ENCODE measurements around the gene CDX2. TPM values are rescaled to one million over a fixed set of nuclear protein-coding genes. Genes with fewer than 3 reads are reported as not detected.

Gene CDX2
- total and polyA plus RNA-seq, 9 of the 15 experiments (the other 6 are each of a cell fraction or from before 2014, with no cell fraction given) = 0.04 TPM; not detected in 8

DNA sequence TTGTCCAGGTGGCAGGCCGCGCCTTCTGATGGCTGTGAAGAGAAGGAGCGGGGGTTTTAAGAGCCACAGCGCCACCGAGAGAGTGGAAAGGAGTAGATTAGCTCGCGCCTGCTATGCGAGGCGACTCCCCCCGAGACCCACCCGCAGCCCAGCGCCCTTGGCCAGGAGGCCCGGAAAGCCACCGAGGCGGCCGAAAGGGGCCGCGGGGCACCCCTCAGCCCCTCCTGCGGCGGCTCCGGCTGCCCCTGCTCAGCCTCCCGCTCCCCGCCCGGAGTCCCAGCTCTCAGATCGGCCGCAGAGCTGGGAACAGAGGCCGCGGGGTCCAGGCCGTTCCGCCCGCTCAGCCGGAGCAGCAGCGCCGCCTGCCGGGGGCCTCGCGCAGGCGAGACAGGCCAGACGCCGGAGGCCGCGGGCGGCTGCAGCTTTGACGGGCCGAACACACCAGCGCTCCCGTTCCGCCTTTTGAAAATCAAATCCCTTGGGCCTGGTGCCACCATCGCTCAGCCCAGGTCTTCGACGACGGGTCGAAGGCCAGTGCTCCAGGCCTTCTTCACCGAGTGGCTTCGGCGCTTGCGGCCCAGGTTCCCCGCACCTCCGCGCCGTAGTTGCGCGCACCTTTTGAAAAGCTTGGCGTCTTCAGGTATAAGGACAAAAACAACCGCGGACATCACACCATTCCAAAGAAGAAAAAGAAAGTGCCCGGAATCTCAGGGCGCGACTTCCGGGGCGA lies 15.3 kb downstream of the CDX2 start:
- Histone ChIP-seq H3K4me3 (no peak overlapping the region), H3K9me1 (ENCODE audit: control insufficient read depth, insufficient read depth, low read length) (no peaks in the 10 kb centered on the region), H3K9me3 (replicated peaks; ENCODE audit: control insufficient read depth, insufficient read depth, low read depth, low read length) (no peaks in the 10 kb centered on the region), H3K4me2 (ENCODE audit: insufficient read depth, low read length) (no peak overlapping the region), H3K79me2 (ENCODE audit: control insufficient read depth, insufficient read depth, low read length) (no peaks in the 10 kb centered on the region), H3K27ac (ENCODE audit: extremely low read depth, low read depth, low read length) (no peak overlapping the region), H2AFZ (ENCODE audit: low read depth, low read length) (peak overlapping the region; percentile 40; the same call in 1 of the 2 replicates), H3K27me3 (ENCODE audit: control insufficient read depth in 2 of 2, insufficient read depth in 2 of 2, low read length in 2 of 2) (peaks cover 2 to 9% of the 10 kb centered on the region in 2 experiments; a peak in 1 of 5 replicates), H3K9ac (ENCODE audit: insufficient read depth in 1 of 2, low read depth in 2 of 2, low read length in 2 of 2) (no peak overlapping the region), H3K36me3 (ENCODE audit: control insufficient read depth, insufficient read depth, low read length) (no peaks in the 10 kb centered on the region), H3K4me1 (replicated peaks in 1 of 2; ENCODE audit: control insufficient read depth in 2 of 2, insufficient read depth in 2 of 2, low read length in 2 of 2) (peaks cover 0 to 13% of the 10 kb centered on the region in 2 experiments; a peak in 2 of 5 replicates), H4K20me1 (replicated peaks; ENCODE audit: control insufficient read depth, insufficient read depth, low read length) (no peaks in the 10 kb centered on the region)
- intact Hi-C loops (cut with micrococcal nuclease) = loop anchor here (5.0 kb wide), 1 partner anchor 122 kb away; no protein-coding TSS in a partner anchor
- in situ Hi-C loops (cut with MboI) = loop anchor here (25.0 kb wide), 1 partner anchor 442 kb away; no protein-coding TSS in a partner anchor
- DNase-seq (ENCODE audit: extremely low read depth in 1 of 4, low spot score in 3 of 4) (peak; percentile 55 to 66 (median 57)), ATAC-seq (peak; percentile 99), FAIRE-seq (no peak)
- no TSS peak for BruUV-seq (replicated peaks)
- CTCF ChIA-PET (ENCODE audit: low intra/inter-chr PET ratio) = interaction anchor here (0.9 to 1.5 kb wide), 2 partner anchors 85 to 591 kb away, joined by 3 to 8 read pairs; no protein-coding TSS in a partner anchor
- POLR2A ChIA-PET = no interaction called here
- 25% methylated on average over 26 of the region's 71 CpGs for WGBS (ENCODE audit: insufficient coverage, low coverage, missing lambda C conversion rate)
- TF ChIP-seq, protein P1, sequence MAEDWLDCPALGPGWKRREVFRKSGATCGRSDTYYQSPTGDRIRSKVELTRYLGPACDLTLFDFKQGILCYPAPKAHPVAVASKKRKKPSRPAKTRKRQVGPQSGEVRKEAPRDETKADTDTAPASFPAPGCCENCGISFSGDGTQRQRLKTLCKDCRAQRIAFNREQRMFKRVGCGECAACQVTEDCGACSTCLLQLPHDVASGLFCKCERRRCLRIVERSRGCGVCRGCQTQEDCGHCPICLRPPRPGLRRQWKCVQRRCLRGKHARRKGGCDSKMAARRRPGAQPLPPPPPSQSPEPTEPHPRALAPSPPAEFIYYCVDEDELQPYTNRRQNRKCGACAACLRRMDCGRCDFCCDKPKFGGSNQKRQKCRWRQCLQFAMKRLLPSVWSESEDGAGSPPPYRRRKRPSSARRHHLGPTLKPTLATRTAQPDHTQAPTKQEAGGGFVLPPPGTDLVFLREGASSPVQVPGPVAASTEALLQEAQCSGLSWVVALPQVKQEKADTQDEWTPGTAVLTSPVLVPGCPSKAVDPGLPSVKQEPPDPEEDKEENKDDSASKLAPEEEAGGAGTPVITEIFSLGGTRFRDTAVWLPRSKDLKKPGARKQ (CRISPR knock-in tag; IDR thresholded peaks at IDR 0.05) = peak; percentile 70; the same call in 1 of the 2 replicates
- TF ChIP-seq, protein P2, sequence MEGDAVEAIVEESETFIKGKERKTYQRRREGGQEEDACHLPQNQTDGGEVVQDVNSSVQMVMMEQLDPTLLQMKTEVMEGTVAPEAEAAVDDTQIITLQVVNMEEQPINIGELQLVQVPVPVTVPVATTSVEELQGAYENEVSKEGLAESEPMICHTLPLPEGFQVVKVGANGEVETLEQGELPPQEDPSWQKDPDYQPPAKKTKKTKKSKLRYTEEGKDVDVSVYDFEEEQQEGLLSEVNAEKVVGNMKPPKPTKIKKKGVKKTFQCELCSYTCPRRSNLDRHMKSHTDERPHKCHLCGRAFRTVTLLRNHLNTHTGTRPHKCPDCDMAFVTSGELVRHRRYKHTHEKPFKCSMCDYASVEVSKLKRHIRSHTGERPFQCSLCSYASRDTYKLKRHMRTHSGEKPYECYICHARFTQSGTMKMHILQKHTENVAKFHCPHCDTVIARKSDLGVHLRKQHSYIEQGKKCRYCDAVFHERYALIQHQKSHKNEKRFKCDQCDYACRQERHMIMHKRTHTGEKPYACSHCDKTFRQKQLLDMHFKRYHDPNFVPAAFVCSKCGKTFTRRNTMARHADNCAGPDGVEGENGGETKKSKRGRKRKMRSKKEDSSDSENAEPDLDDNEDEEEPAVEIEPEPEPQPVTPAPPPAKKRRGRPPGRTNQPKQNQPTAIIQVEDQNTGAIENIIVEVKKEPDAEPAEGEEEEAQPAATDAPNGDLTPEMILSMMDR (IDR thresholded peaks at IDR 0.05 in 2 of 3, conservative IDR thresholded peaks at IDR 0.05 in 1 of 3; ENCODE audit: insufficient read depth in 2 of 3, low read depth in 1 of 3, low read length in 3 of 3) = peak; percentile 63 to 87 (median 68)
- TF ChIP-seq STAG1 (CRISPR knock-in tag; IDR thresholded peaks at IDR 0.05; ENCODE audit: borderline replicate concordance) (peak; percentile 50; the same call in 1 of the 2 replicates), PHF20 (IDR thresholded peaks at IDR 0.05; ENCODE audit: partially characterized antibody) (no peak), RAD21 (CRISPR knock-in tag; conservative IDR thresholded peaks at IDR 0.05 in 1 of 2, IDR thresholded peaks at IDR 0.05 in 1 of 2) (peak; percentile 29 to 61; a peak in 3 of 4 replicates), RB1 (IDR thresholded peaks at IDR 0.05; ENCODE audit: low read depth) (0 out of 2 replicates have a peak, but pooled peaks have one; percentile 37), ADNP (tag; IDR thresholded peaks at IDR 0.05) (no peak), ZFX (CRISPR knock-in tag; IDR thresholded peaks at IDR 0.05) (peak; percentile 33; the same call in 1 of the 2 replicates)
- TF ChIP-seq, protein P3, sequence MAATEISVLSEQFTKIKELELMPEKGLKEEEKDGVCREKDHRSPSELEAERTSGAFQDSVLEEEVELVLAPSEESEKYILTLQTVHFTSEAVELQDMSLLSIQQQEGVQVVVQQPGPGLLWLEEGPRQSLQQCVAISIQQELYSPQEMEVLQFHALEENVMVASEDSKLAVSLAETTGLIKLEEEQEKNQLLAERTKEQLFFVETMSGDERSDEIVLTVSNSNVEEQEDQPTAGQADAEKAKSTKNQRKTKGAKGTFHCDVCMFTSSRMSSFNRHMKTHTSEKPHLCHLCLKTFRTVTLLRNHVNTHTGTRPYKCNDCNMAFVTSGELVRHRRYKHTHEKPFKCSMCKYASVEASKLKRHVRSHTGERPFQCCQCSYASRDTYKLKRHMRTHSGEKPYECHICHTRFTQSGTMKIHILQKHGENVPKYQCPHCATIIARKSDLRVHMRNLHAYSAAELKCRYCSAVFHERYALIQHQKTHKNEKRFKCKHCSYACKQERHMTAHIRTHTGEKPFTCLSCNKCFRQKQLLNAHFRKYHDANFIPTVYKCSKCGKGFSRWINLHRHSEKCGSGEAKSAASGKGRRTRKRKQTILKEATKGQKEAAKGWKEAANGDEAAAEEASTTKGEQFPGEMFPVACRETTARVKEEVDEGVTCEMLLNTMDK (IDR thresholded peaks at IDR 0.05; ENCODE audit: borderline replicate concordance, insufficient read depth, low read depth, low read length, poor library complexity, severe bottlenecking) = peak; percentile 69

All from K562 (cell line).